ENCODE measurements around the gene LSM3.

GRCh38 chr3:14139771-14140170 lies 38.8 kb upstream of the LSM3 start:
- TF ChIP-seq GTF2B (IDR thresholded peaks at IDR 0.05; ENCODE audit: extremely low read depth, insufficient read length) (no peak), JUN (IDR thresholded peaks at IDR 0.05; ENCODE audit: borderline replicate concordance, low read depth, low read length) (no peak), JUN (CRISPR knock-in tag; IDR thresholded peaks at IDR 0.05; ENCODE audit: borderline replicate concordance) (no peak), MTA3 (IDR thresholded peaks at IDR 0.05; ENCODE audit: borderline replicate concordance) (no peak), ARNT (IDR thresholded peaks at IDR 0.05) (no peak), RAD51 (IDR thresholded peaks at IDR 0.05; ENCODE audit: borderline replicate concordance, low read depth) (no peak), ELK1 (CRISPR knock-in tag; IDR thresholded peaks at IDR 0.05) (no peak), CTCF (IDR thresholded peaks at IDR 0.05 in 2 of 3, conservative IDR thresholded peaks at IDR 0.05 in 1 of 3; ENCODE audit: insufficient read depth in 2 of 3, low read depth in 1 of 3, low read length in 3 of 3) (no peak), JUND (IDR thresholded peaks at IDR 0.05; ENCODE audit: borderline replicate concordance, low read depth, low read length) (no peak), JUND (tag; IDR thresholded peaks at IDR 0.05; ENCODE audit: borderline replicate concordance, low read depth, low read length) (no peak)

Data from K562 (cell line).